ENCODE results near the gene KLHL18.
"Not testable (repeated sequence)": the region's sequence is repeated elsewhere in the genome, so short reads cannot be mapped to it uniquely, and the experiment has no call there.

Gene KLHL18

DNA sequence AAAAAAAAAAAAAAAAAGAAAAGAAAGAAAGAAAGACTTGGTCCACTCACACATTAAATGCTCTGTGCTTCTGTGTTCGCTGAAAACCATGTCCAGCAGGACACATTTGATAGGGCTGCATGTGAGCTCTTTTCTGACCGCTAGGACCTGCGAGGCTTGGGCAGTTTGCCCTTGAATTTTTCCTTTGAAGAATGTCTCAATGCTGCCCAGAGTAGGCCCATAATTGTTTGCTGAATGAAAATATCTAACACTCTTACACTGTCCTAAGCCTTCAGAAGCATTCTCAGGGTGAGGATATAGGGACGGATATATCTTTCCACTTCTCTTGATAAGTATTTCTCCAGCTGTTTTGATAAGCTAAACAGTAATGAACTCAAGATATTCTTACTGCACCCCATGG, 6.2 kb upstream of the KLHL18 start:
- no peak for DNase-seq

DNA sequence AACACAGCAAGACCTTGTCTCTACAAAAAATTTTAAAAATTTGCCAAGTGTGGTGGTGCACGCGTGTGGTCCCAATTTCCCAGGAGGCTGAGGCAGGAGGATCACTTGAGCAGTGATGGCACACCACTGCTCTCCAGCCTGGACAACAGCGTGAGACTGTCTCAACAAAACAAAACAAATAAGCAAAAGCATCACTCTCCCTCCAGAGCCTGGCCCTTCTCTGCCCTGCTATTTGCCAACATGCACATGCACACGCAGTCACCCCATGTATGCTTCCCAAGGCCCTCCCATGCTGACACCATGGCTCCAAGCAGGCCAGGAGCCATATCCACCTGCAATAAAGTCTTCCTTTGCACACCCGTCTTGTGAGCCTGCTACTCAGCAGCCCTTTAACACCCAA, 2.2 kb upstream of the KLHL18 start:
- DNase-seq: no peak

DNA sequence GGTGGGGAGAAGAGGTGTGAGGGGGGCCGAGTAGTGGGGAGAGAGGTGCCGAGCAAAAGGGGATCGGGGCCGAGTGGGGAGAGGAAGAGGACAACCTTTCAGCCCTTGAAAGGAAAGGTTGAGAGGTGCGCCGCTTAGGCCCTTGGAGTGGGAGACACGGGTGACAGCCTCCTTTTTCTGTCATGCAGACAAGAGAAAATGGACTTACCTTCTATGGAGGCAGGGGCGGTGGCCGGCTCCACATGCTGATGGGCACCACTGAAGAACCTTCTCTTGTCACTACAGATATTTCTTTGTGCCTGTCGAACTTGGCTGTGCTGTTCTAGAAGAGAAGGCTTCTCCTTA, 421 bp downstream of the KLHL18 start:
- no peak for DNase-seq

DNA sequence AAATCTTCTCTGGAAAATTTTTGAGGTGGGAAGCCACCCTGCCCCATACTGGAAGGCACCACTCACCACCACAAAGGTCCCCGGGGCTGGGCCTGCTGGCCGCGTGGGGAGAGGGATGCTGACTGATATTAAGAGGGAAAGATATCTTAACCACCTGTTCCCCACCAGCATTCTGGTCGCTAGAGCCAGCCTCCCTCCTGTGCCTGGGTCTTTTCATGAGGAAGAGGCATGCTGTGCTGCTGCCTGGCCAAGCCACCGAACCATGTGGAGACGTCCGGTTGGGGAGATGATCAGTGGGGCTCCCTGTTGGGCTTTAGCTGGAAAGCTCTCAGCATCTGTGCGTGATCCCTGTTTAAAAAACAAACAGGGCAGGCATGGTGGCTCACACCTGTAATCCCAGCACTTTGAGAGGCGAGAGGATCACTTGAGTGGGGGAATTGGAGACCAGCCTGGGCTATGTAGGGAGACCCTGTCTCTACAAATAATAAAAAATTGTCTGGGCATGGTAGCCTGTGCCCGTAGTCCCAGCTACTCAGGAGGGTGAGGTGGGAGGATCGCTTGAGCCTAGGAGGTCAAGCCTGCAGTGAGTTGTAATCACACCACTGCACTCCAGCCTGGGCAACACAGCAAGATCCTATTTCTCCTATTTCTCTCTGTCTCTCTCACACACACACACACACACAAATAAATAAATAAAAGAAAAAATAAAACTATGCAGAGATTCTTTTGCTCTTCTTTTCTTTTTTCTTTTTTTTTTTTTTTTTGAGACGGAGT, 1.0 kb downstream of the KLHL18 start:
- DNase-seq: no peak

DNA sequence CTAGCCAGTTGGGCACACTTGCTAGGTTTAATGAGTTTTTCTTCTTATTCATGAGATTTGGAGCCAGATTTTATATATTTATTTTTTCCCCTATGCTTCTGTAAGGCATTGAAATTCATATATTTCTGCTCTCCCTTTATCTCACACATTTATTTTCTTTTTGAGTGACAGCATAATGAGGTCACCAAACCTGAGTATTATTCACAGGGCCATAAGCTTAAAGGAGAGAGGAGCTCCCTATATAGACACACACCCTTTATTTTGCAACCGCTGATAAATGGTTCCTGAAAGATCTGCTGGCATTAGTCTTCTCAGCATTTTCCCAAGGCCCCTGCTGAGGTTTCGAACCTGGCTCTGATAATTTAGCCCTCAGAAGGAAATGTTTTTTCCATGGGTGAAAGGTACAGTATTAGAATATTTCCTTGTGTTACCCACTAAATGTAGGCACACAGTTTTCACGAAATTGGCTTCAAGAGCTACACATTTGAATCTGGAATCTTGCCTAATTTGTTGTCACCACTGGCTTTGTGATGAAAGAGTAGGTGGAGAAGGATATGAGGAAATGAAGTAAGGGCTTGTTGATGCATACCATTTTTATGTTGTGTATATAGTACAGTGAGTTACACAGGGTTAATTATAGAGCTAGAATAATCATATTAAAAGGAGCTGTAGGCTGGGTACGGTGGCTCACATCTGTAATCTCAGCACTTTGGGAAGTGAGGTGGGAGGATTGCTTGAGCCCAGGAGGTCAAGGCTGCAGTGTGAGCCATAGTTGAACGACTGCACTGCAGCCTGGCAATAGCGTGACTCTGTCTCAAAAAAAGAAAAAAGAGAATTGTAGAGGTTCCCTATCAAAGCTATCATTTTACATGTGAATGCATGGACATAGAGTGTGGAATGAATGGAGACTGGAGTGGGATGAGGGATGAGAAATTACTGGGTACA, 6.5 kb downstream of the KLHL18 start:
- DNase-seq: no peak

DNA sequence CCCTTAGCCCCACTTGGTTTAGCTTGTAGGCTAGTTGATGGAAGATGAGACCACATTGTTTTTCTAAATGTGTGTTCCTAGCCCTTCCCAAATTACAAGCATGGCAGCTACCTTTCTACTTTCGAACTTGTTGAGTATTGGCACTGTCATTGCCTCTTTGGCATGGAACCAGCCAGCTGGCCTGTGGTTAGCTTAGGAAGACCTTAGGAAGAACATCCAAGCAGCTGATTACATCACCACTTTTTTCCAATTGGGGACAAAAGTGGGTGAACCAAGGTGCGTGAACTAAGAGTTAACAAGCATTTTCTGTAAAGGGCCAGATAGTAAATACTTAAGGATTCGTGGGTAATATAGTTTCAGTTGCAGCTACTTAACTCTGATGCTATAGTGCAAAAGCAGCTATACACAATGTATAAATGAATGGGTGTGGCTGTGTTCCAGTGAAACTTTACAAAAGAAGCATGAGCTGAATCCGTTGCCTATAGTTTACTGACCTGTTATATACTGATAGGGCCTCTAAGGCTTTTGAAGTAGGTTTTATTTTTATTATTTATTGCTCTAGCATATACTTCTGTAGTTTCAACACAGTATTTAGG, 8.5 kb downstream of the KLHL18 start:
- DNase-seq: no peak

DNA sequence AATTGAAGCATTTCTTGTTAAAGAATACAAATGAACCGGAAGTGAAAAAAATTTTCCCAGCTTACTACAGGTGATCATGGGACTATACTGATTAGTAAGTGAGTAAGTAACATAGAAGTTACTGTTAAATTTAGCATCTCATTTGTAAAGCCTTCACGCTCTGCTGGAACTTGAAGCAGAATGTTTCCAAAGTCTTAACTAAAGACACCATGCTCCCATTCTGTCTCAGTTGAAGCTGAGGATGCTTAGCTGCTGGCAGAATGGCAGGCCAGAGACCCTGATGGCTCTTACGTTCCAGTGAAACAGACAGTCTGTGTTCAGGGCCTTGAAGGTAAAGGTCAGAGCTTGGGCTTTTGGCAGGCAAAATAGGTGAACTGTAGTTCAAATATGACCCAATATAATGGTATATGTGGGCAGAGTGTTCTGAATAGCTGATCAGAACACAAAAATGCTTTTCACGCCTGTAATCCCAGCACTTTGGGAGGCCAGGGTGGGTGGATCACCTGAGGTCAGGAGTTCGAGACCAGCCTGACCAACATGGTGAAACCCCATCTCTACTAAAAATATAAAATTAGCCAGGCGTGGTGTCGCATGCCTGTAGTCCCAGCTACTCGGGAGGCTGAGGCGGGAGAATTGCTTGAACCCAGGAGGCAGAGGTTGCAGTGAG, 9.1 kb downstream of the KLHL18 start:
- DNase-seq: not testable (repeated sequence)

DNA sequence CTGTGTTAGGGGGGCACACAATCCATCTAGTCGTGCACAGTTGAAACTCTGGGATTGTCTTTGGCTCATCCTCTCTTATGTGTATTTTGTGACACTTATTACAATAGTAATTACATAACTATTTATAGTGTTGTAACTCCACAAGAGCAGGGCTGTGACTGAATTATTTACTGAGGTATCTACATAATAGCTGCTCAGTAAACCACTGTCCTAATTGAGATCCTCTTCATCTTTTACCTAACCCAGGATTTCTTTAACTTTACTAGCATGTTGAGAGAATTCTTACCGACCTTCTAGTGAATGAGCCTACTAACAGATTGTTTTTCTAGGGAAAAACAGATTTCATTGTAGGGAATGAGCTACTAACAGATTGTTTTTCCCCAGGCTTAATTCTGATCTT, 11.1 kb downstream of the KLHL18 start:
- no peak for DNase-seq

DNA sequence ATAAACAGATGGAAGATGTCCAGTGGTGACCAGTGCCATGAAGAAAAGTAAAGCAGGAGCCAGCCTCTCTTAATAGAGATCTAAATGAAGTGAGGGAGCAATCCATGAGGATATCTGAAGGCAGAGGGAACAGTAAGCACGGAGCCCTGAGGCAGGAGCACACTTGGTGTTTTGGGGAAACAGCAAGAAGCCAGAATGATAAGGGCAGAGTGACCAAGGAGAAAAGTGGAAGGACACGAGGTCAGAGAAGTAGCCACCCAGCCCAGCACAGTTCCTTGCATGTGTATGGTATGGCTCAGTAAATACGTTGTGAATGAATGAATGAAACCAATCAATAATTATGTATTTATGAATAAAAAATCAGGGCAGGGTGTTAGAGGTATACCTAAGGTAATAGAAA, 11.6 kb downstream of the KLHL18 start:
- DNase-seq: no peak

DNA sequence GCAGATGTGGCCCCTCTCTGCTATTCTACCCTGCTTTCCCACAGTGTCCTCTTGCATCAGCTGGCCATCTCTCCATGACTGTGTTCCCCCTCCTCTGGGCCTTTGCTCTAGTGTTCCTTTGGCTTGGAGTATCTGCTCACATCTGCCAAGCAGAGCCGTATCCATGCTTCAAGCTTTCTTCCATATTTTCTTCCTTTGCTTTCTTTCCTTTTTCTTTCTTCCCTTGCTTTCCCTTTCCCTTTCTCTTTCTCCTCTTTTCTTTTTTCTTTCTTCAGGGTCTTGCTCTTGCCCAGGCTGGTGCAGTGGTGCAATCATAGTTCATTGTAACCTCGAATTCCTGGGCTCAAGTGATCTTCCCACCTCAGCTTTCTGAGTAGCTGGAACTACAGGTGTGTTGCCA, 12.6 kb downstream of the KLHL18 start:
- DNase-seq: no peak

DNA sequence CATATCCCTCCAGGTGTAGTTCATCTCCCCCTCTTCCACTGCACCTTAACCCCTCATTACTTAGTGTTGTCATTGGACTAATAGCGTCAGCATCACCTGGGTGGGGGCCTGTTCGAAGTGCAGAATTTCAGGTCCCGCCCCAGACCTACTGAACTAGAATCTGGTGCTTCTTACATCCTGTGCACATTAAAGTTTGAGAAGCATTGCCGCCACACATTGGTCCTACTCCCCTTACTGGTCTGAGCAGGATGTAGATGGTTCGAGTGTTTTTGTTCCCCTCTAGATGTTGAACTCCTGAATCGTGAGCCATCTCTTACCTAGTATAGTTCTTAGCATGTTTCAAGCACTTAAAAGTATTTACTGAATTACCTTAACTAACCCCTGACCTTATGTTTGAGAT, 13.2 kb downstream of the KLHL18 start:
- no peak for DNase-seq

DNA sequence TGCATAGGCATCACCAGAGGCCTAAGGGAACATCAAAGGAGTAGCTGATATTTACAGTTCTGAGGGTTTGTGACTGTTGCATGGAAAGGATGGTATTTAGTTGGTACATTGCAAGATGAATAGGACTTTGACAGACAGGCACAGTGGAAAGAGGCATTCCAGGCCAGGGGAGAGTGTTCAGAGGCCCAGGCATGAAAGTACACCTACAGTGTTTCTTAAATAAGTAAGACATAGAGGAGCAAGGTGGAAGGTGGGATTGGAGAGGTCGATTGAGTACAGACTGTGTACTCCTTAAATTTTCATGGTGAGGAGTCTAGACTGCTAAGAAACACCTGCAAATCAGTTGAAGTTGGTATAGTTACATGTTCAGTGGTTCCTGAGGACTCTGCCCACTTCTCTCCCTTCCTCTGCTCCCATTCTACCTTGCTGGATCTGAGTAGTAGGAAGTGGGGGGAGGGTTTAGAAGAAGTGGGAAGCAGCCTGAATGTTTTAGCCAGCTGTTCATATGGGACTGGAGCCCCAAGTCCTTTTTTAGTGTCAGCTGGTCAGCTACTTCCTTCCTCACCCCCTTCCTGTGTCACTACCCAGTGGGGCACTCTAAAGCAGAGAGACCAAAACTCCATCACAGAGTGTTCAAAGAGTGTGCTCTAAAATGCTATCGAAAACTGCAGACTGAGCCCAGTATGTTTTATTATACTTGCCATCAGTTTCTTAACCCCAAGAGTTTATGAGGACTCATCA, 14.0 kb downstream of the KLHL18 start:
- no peak for DNase-seq

DNA sequence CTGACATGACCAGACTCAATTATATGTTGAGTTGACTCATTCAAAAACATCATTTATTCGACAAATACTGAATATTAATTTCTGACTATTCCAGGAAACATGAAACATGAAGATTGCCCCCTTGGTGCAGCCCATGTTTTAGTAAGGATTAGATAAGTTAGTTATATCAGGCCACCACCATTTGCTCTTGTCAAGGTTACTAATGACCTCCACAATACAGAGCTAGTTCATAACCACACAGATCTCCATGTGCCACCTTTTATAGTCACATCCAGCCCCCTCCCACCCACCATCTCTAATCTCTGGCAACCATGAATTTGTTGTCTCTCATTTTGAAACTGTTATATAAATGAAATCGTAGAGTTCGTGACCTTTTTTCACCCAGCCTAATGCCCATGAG, 15.7 kb downstream of the KLHL18 start:
- no peak for DNase-seq

DNA sequence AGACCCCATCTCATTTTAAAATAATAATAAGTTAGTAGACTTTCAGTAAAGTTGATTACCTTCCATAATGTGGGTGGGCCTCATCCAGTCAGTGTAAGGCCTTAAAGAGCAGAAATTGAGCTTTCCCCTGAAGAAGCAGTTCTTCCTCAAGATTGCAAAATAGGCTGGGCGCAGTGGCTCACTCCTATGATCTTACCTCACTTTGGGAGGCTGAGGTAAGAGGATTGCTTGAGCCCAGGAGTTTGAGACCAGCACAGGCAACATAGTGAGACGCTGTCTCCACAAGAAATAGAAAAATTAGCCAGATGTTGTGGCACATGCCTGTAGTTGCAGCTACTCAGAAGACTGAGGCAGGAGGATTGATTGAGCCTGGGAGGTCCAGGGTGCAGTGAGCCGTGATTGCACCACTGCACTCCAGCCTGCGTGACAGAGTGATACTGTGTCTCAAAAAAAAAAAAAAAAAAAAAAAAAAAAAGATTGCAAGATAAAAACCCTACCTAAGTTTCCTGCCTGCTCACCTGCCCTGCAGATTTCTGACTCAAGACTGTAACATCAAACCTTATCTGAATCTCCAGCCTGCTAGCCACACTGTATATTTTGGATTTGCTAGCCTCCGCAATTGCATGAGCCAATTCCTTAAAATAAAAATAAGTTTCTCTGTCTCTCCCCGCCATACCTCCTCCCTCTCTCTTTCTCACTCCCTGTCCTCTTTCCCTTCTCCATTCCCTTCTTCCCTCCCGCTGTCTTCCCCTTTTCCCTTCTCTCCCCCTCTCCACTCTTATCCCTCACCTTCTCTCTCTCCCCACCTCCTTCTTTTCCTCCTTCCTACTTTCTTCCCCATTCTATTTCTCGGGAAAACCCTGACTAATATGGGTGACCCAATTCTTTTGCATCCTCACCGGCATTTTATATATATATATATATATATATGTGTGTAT, 16.9 kb downstream of the KLHL18 start:
- DNase-seq: no peak

DNA sequence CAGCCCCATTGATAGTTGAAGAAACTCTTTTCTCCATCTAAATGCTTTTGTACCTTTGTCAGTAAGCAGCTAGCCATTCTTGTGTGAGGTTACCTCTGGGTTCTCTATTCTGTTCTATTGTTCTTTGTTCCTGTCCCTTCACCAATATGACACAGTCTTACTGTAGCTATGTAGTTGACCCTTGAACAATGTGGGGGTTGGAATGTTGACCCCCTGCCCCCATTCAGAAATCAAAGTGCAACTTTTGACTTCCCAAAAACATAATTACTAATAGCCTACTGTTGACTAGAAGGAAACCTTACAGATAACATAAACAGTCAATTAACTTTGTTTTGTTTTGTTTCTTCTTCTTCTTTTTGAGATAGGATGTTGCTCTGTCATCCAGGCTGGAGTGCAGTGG, 18.7 kb downstream of the KLHL18 start:
- no peak for DNase-seq

DNA sequence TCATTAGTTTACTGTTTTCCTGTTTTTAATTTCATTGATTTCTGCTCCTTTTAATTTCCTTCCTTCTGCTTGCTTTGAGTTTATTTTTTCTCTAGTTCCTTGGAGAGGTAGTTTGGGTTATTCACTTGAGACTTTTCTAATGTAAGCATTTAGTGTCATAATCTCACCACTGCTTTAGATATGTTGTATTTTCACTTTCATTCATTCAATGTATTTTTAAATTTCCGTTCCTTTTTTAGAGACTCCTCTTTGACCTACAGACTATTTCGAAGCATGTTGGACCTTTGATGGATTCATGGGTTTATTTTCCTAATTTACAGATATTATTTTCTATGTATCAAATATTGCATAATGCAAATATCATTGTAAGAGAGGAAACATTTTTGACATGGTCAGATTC, 23.3 kb downstream of the KLHL18 start:
- no peak for DNase-seq

DNA sequence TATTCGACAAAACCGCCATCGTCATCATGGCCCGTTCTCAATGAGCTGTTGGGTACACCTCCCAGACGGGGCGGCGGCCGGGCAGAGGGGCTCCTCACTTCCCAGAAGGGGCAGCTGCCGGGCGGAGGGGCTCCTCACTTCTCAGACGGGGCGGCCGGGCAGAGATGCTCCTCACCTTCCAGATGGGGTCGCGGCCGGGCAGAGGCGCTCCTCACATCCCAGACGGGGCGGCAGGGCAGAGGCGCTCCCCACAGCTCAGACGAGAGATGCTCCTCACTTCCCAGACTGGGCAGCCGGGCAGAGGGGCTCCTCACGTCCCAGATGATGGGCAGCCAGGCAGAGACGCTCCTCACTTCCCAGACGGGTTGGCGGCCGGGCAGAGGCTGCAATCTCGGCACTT, 26.5 kb downstream of the KLHL18 start:
- not testable (repeated sequence) for DNase-seq

DNA sequence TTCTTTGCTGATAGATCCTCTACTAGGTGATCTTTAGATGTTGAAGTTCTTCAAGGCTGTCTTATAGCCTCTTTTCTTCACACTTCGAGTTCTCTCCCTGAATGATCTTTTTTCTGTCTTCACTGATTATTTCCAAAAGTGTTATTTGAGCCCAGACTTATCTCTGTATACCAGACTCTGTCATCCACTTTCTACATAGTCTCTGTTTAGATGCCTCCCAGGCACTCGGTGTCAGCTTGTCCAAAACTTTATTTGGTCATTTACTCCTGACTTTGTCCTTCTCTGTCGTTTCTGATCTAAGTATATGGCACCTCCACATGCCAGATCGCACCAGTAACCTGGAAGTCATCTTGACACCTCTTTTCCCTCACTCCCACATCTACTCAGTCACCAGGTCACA, 27.6 kb downstream of the KLHL18 start:
- no peak for DNase-seq

DNA sequence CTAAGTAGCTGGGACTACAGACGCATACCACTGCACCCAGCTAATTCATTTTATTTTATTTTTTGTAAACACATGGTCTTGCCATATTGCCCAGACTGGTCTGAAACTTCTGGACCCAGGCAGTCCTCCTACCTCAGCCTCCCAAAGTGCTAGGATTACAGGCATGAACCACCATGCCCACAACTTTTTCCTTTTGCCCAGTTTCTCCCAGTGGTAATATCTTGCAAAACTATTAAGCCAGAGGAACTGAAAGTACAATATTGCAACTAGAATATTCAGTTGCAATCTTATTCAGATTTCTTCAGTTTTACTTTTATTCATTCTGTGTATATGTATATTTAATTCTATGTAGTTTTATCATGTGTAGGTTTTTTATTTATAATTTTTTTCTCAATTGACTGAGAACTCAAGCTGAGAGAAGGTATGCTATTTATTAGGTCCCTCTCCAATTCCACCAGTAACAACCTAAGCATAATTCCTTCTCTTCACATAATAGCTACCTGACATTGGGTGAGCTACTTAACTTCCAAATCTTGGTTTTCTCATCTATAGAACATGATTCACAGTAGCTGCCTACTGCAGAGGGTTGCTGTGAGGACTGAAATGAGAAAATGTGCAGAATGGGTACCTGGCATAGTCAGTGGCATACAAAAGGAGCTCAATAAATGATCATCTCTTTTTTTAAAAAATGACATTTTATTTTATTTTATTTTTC, 30.8 kb downstream of the KLHL18 start:
- DNase-seq: no peak

DNA sequence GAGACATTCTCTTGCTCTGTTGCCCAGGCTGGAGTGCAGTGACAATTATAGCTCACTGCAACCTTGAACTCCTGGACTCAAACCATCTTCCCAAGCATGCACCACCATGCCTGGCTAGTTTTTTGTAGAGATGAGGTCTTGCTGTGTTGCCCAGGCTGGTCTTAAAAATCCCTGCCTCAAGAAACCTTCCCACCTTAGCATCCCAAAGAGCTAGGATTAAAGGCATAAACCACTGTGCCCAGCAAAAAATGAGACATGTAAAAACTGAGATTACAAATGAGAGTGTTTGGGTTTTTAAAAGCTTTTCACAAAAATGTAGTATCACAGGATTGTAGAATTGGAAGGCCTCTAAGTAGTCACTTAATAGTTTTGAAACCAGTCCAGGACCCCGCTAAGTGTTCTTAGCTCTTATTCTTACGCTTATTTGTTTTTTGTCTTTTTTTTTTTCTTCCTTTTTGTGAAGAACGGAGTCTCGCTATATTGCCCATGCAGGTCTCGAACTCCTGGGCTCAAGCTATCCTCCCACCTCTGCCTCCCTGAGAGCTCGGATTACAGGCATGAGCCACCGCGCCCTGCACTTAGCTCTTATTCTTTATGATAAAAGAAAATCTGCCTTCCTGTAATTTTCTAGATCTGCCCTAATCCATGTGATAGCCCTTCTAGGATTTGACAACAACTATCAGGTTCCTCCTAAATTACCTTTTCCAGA, 31.5 kb downstream of the KLHL18 start:
- DNase-seq: no peak
